Kidney glomerular epithelial cell (primary cell): Measurements from ENCODE around the gene AUTS2.
A peak's percentile ranks its signal among the peaks of the same experiment; 100 is the strongest.
"Not testable (repeated sequence)": the region's sequence is repeated elsewhere in the genome, so short reads cannot be mapped to it uniquely, and the experiment has no call there.

Experiments
- DNase-seq: peaks from one replicate; lab custom pipeline; 2025; lab: John Stamatoyannopoulos, UW

AUTS2 gene

DNA sequence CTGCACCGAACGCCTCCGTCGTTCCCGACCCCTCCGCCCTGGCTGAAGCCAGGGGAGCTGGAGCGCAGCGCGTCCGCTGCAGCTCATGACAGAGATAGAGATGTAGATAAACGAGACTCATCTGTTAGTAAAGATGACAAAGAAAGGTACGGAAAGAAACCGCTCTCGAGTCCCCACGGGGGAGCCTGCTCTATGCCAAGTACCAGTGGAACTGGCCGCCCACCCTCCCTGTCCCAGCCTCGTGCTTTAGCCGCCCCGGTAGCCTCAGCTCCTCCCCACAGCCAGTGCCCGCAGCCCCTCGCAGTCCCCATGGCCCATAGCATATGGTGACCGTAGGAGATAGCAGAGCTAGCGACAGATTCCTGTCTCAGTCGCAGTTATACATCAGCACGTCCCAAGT, 1189.0 kb downstream of the AUTS2 start:
- DNase-seq: no peak

DNA sequence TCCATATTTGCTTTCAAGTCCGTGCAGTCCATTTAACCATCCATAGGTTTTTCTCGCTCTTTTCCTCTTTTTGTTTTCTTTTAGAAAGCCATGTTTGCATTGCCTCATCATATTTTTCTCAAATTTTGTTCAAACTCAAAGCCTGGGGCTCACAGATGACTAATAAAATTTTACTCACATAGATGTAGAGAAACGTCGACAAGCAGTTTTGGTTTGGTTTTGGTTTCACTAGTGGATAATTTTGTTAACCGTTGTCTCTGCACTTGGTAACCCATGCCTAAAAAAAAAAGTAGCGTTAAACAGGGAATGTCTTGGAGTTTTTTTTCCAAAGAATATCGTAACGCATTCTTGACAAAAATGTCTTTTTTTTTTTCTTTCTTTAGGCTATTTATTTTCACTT, 1189.5 kb downstream of the AUTS2 start:
- no peak for DNase-seq

DNA sequence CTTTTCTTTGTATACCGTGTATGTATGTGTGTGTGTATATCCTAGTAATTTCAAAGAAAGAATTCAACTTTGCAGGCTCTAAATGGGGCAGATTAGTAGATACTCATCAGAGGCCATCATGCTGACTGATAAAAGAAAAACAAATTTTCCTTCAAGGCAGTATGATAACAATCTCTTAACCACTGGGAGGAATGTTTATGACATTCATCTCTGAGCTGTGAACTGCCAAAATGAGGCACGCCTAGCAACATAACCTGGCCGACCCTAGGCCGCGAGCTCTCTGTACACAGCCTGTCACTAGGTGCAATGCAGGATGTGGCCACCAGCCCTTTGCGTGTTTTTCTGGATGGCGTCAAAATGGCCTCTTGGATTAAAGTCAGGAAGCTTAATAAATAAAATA, 1190.0 kb downstream of the AUTS2 start:
- no peak for DNase-seq

DNA sequence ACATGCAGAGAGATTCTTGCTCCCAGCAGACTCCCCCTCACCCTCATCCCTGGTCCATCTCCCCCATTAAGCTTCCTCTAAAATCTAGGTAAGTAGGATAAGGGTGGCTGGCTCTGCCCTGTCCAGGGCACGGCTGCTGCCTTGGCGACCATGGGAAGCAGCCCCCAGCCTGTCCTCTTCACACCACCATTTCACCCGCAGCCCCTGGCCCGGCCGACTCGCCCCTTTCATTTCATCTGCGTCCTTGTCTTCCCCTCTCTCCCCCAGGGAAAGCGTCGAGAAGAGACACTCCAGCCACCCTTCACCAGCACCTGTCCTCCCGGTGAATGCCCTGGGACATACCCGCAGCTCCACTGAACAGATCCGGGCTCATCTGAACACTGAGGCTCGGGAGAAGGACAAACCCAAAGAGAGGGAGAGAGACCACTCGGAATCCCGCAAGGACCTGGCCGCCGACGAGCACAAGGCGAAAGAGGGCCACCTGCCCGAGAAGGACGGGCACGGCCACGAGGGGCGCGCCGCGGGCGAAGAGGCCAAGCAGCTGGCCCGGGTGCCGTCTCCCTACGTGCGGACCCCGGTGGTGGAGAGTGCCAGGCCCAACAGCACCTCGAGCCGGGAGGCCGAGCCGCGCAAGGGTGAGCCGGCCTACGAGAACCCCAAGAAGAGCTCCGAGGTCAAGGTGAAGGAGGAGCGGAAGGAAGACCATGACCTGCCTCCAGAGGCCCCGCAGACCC, 1191.4 kb downstream of the AUTS2 start:
- DNase-seq: no peak

DNA sequence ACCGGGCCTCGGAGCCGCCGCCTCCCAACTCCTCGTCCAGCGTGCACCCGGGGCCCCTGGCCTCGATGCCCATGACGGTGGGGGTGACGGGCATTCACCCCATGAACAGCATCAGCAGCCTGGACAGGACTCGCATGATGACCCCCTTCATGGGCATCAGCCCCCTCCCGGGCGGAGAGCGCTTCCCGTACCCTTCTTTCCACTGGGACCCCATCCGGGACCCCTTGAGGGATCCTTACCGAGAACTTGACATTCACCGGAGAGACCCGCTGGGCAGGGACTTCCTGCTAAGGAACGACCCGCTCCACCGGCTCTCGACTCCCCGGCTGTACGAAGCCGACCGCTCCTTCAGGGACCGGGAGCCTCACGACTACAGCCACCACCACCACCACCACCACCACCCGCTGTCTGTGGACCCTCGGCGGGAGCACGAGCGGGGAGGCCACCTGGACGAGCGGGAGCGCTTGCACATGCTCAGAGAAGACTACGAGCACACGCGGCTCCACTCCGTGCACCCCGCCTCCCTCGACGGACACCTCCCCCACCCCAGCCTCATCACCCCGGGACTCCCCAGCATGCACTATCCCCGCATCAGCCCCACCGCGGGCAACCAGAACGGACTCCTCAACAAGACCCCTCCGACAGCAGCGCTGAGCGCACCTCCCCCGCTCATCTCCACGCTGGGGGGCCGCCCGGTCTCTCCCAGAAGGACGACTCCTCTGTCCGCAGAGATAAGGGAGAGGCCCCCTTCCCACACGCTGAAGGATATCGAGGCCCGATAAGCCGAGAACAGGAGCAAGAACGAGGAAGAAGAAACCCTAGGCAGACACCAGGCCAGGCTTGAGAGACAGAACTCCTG, 1192.2 kb downstream of the AUTS2 start:
- no peak for DNase-seq

DNA sequence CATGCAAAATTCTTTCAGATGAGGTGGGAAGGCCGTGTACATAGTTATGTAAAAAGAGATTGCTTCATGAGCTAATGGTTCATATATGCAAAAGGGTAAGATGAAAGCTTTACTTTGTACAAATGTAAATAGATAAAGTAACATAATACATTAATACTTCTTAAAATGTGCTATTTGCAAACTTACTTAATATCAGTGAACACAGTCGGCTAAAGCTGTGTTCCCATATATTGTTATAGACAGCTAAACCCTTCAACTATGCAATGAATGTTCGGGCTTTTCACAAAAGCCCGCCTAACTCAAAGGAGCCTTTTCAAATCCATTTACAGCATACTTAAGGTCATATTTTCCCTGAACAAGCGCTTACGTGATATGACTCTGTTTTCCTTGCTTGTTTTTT, 1193.1 kb downstream of the AUTS2 start:
- DNase-seq: no peak

DNA sequence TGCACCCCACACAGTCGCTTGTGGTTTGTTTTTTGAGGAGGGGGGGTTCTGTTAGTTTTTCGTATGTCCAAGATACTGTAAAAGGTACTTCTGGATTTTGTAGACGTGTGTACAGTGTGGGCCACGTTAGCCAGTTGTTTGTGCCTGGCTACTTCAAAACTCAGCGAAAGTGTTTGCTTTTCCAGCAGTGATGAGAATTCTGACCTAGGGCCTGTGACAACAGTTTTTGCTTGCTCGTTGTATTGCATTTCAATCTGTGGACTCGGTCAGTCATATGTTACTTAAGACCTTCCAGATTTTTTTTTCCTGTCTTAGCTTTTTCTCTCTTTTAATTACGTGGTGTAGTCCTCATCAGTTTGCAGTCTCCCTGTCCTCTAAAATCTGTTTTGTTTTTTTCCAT, 1194.8 kb downstream of the AUTS2 start:
- DNase-seq: no peak

DNA sequence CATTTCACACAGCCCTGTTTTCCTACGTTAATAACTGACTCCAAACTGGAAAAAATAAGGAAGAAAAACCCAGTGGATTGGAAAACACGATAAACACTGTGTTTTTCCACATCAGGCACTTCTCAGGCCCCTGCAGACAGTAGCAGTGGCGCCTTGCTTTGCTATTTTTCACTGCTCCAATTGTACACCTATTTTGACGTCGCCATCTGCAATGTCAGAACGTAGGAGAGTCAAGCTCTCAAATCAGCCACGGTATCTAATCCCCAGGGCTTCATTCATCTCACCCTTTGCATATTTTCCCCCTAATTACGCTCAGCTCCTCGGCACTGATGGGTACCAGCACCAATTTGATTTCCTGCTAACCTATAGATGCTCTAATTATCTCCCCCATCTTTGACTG, 1195.5 kb downstream of the AUTS2 start:
- no peak for DNase-seq

DNA sequence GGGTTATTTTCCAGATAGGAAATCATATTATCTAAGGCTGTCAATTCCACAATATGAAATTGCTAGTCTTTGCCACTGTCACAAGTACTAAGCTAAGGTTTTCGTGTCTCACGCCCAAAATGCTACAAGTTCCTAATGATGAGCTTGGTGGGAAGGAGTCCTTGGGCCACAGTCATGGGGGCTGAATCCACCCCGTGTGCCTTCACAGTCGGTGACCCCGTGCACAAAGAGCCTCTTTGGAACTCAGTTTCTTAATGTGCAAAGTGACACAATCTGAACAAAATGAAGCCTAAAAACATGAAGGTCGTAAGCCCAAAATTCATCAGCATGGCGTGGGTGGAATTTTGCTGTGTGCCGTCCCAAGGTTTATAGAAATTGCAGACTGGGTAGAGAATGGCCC, 1196.7 kb downstream of the AUTS2 start:
- DNase-seq: no peak

DNA sequence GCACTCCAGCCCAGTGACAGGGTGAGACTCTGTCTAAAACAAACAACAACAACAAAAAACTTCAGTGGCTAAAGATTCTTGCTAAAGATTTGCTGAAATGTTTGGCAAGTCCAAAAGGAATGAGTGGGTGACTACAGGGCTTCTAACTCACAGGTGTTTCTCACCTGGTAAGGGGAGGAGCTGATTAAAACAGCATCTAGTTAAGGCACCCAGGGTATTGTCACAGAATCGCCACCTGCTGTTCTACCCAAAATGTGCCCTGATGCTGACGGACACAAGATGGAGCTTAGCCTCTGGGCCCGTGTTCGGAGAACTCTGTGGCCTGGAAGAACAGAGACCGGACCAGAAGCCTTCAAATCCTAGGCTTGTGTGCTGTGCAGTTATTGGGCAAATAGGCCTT, 1197.7 kb downstream of the AUTS2 start:
- no peak for DNase-seq

DNA sequence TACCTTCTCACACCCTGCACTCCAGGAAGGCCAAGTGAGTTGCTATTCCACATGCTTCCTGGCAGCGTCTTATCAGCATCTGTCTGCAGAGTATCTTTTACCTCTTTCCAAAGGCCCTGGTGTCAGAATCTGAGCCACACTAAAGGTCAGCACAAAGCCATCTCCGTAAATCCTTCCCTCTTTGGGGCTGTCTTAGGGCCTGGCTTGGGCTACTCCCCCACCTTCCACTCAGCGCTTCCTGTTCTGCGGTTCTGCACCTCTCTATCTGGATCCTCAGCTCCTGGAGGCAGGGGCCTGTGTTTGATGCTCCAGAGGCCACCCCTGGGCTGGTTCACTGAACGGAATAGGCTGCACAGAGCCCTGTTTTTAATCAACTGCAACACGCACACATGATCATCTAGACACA, 1198.8 kb downstream of the AUTS2 start:
- DNase-seq: no peak

DNA sequence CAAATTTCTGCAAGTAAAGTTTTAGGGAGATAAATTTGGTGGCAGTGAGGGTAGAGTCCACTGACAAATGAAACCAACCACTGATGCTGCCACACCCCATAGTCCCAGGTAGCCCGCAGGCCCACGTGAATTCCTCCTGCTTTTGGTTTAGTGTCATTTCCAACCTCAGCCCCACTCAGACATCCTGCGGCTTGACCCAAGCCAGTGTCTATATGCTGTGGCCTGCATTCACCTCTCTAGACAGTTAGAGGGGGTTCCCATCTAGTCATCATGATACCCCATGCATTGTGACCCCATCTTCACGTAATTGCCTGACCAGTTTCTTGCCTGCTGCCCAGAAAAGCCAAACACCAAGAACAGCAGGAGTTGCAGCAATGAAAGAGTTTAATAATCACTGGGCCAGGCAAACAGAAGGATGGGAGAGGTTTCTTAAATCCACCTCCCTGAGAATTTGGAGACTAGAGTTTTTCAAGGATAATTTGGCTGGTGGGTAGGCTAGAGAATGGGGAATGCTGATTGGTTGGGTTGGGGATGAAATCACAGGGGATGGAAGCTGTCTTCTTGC, 1201.6 kb downstream of the AUTS2 start:
- DNase-seq: no peak

DNA sequence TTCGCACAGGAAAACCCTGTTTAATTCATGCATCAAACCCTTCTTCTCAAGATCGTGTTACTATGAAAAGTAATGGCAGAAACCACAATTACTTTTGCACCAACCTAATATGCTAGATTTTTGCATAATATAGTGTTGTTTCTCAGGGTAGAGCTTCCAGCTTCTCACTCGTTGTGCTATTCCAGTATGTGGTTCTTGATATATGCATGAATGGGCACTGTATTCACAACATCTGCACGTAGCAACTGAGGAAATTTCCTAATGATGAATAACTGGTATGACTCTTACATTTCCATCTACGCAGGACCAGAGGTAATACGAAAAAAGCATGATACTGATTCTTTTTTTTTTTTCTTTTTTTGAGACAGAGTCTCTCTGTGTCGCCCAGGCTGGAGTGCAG, 1207.1 kb downstream of the AUTS2 start:
- no peak for DNase-seq

DNA sequence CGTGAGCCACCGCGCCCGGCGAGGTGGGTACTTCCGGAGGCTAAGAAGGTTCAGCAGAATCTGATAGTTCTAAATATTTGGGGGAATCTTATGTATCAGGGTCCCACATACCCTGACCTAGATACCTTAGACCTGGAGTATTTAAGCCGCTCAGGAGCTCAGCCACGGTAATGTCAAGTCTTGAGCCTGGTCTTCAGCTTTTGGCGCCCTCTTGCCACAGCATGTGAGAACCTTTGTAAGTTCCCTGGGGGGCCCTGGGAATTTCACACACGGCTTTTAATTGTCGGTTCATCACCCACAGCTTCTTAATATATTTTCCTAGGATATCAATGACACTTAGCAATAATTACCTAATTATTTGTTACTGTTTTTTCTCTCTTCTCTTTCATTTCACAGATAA, 1209.4 kb downstream of the AUTS2 start:
- no peak for DNase-seq

DNA sequence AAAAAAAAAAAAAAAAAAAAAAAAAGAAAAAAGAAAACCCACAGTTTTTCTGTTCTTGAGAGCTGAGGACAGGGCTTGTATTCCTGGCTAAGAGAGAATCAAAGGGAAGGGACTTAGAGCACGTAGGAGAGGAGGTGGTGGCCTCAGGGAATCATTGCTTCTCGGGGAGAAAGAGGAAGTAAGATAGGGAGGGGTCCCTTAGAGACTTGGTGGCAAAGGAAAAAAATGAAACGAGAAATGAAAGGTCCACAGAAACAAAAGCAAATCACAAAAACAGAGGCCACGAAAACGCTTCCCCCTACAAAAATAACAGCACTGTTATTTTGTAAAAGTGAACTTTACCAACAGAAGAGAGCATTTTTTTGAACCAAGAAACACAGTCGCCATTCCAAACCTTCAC, 1210.6 kb downstream of the AUTS2 start:
- no peak for DNase-seq

DNA sequence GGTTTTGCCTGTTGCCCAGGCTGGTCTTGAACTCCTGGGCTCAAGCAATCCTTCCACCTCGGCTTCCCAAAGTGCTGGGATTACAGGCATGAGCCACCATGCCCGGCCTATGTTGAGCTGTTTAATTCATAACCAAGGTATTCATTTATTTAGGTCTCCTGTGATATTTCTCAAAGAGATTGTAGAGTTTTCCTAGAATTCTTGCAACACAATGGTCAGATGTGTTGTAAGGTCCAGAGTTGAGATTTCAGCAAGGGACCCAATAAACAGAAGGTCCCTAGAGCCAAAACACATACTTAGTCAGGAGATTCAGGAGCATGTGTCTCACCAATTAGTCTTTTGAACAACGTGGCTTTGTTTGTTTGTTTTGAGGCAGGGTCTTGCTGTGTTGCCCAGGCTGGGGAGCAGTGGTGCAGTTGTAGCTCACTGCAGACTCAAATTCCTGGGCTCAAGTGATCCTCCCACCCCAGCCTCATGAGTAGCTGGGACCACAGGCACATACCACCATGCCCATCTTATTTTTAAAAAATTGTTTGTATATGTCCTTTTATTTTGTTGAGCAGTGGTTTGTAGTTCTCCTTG, 1212.4 kb downstream of the AUTS2 start:
- DNase-seq: no peak

DNA sequence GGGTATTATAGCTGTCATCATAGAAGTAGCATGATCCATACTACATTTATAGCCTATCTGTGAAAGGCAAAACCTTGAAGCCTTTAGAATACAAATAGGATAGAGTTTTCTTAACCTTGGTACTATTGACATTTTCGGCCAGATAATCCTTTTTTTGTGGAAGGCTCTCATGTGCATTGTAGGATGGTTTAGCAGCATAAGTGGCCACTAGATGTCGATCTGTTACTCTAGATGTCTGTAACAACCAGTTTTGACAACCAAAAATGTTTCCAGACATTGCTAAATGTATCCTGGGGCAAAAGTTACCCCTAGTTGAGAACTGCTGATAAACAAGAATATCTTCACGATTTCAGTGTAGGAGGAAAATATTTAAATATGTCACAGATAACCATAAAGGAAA, 1214.2 kb downstream of the AUTS2 start:
- DNase-seq: no peak

DNA sequence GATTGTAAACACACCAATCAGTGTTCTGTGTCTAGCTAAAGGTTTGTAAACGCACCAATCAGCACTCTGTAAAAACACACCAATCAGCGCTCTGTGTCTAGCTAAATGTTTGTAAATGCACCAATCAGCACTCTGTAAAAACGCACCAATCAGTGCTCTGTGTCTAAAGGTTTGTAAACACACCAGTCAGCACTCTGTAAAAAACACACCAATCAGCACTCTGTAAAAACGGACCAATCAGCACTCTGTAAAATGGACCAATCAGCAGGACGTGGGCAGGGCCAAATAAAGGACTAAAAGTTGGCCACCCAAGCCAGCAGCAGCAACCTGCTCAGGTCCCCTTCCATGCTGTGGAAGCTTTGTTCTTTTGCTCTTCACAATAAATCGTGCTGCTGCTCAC, 1224.2 kb downstream of the AUTS2 start:
- DNase-seq: not testable (repeated sequence)

DNA sequence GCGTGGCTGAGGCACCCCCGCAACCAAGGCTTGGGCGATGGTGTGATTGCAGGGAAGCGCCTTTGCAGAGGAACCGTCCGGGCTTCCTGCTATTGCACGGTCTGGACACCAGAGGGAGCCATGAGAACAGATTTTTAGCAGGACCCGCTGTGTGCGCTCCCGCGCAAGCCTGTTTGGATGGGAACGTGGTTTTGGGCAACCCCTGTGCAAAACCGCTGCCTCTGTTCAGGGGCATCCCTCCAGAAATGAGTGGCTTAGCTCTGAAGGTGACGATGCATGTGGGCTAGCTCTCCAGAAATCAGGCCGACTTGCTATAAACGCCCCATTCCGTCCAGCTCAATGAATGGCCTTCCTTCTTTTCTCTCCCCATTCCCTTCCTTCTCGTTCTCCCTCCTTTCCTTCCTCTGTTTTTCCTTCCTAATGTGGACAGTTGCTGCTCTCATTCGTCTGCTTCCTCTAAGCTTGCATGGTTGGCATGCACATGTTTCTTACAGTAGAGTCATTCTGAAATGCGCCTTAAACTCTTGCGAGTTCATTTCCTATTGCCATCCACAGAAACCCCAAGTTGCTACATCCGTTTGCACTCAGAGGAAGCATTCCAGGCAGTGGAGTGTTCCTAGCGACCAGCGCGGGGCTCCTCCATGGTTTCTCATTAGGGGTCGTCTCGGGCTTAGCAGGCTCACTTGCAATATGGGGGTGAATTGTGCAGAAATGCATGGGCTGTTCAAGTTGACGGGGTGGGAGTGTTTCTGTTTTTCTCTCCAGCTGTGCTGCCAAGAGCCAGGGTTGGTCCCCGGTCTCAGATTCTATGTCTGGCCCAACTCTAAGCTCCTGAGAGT, 1231.2 kb downstream of the AUTS2 start:
- peak; percentile 3 for DNase-seq

DNA sequence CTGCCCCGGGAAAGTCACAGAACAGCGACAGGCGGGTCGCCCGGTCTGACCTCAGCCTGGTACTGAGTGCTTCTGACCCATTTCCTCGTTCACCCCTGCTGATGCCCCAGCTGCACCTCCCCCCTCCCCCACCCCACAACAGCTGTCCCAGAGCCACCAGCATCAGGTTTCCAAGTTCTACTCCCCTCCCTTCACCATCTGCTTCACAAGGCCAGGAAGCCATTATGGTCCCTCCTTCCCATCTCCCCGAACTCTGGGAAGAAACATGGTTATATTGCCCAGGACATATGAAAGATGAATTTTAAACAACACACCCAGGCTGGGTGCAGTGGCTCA, 1231.8 kb downstream of the AUTS2 start:
- no peak for DNase-seq

DNA sequence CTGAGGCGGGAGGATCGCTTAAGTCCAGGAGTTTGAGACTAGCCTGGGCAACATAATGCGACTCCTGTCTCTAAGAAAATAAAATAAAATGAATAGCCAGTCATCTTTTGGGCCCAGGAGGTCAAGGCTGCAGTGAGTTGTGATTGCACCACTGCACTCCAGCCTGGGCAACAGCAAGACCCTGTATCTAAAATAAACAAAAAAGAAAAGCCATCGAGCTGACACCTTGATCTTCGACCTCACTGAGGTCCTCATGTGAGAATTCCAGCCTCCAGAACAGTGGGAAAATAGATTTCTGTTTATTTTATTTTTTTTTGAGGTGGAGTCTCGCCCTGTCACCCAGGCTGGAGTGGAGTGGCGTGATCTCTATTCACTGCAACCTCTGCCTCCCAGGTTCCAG, 1232.2 kb downstream of the AUTS2 start:
- DNase-seq: no peak

DNA sequence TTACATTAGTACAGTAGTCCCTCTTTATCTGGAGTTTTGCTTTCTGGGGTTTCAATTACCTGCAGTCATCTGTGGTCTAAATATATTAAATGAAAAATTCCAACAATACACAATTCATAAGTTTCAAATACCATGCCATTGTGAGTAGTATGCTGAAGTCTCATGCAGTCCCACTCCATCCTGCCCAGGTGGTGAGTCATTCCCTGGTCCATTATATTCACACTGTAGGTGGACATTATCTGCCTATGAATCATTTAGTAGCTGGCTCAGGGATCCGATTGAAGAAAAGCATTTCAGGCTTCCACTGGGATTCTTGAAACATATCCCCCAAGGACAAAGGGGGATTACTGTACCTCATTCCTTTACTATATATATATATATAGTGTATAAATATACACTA, 1235.5 kb downstream of the AUTS2 start:
- DNase-seq: peak; percentile 74
